ES-I3 (cell line): ENCODE results near the gene GPATCH1.

Source experiments
- H3K36me3 ChIP-seq: 2 replicates; pipeline ENCODE4 v1.6.1; 2013; ENCODE audit warnings: mild to moderate bottlenecking, low read length, control low read depth, moderate library complexity; ENCODE audit not compliant: insufficient read depth
- H3K4me1 ChIP-seq: 2 replicates; pipeline ENCODE4 v1.6.1; 2013; ENCODE audit warnings: mild to moderate bottlenecking, control low read depth, low read length; ENCODE audit not compliant: insufficient read depth
- H3K9ac ChIP-seq: 2 replicates; pipeline ENCODE4 v1.6.1; 2013; ENCODE audit warnings: low read depth, mild to moderate bottlenecking, low read length, moderate library complexity
- H3K9me3 ChIP-seq: 2 replicates; pipeline ENCODE4 v1.6.1; 2013; ENCODE audit warnings: mild to moderate bottlenecking, low read length, moderate library complexity; ENCODE audit not compliant: control insufficient read depth, insufficient read depth

Gene GPATCH1

GRCh38 chr19:33052352-33052972, 28.5 kb upstream of the GPATCH1 start:
- Histone ChIP-seq H3K9me3 (no peaks in the 10 kb centered on the region), H3K9ac (no peak overlapping the region), H3K36me3 (peaks cover 3% of the 10 kb centered on the region; the same call in 1 of the 2 replicates), H3K4me1 (peaks cover 7% of the 10 kb centered on the region; the same call in 1 of the 2 replicates)

DNA sequence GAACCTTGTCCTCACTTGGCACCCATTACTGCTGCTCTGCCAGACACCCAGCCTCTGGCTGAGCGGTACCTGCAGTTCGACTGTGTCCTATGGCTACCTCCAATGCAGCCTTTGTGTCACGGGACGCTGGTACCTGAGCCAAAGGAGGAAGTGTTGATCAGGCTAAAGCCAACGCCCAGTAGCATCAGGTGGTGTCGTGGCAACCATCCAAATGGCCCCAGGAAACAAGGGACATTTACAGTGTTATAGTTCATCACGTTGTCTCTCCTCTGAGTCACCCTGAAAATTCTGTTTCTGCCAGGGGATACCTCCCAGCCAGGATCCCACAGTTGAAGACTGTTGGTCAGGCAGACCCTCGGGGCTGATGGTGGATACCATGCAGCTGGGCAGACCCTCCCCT, 26.4 kb upstream of the GPATCH1 start:
- H3K9me3 ChIP-seq, result no peaks in the 10 kb centered on the region

GRCh38 chr19:33055718-33056117, 25.3 kb upstream of the GPATCH1 start:
- no peaks in the 10 kb centered on the region for H3K9me3 ChIP-seq
- peaks cover 3% of the 10 kb centered on the region; the same call in 1 of the 2 replicates for H3K4me1 ChIP-seq
- no peak overlapping the region for H3K9ac ChIP-seq
- peaks cover 3% of the 10 kb centered on the region; the same call in 1 of the 2 replicates for H3K36me3 ChIP-seq

More for the DNA sequence above, 26.4 kb upstream of the GPATCH1 start:
- H3K36me3 ChIP-seq, result peaks cover 3% of the 10 kb centered on the region; the same call in 1 of the 2 replicates
- no peak overlapping the region for H3K9ac ChIP-seq
- peaks cover 3% of the 10 kb centered on the region; the same call in 1 of the 2 replicates for H3K4me1 ChIP-seq

GRCh38 chr19:33060586-33060985, 20.4 kb upstream of the GPATCH1 start:
- H3K9ac ChIP-seq, result no peak overlapping the region
- no peaks in the 10 kb centered on the region for H3K36me3 ChIP-seq
- H3K4me1 ChIP-seq, result peaks cover 3% of the 10 kb centered on the region; the same call in 1 of the 2 replicates
- no peaks in the 10 kb centered on the region for H3K9me3 ChIP-seq

- Histone ChIP-seq H3K4me1 (no peaks in the 10 kb centered on the region), H3K9ac (peak overlapping the region; percentile 39; the same call in 1 of the 2 replicates), H3K9me3 (no peaks in the 10 kb centered on the region), H3K36me3 (no peaks in the 10 kb centered on the region)
These were observed 18.1 kb upstream of the GPATCH1 start for GRCh38 chr19:33062902-33063301.

DNA sequence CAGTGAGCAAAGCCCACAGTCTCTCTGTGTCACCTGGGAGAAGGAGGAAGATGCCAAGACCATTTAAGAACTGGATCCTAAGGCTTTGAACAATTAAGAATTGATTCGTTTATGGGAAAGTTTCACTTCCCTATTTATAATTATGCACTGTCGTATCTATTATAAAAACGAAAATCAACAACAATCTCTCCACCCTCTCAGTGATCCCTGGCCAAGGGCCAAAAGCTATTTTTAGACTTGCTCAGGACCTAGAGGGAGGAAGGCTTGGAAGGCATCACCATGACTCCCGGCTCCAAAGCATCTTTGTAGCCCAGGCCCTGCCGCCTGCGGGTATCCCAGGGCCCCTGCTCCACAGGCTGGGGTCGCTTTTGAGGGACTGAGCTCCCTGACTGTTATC, 17.6 kb upstream of the GPATCH1 start:
- peak overlapping the region; percentile 39; the same call in 1 of the 2 replicates for H3K9ac ChIP-seq
- H3K4me1 ChIP-seq, result no peaks in the 10 kb centered on the region
- no peaks in the 10 kb centered on the region for H3K9me3 ChIP-seq
- H3K36me3 ChIP-seq, result no peaks in the 10 kb centered on the region

DNA sequence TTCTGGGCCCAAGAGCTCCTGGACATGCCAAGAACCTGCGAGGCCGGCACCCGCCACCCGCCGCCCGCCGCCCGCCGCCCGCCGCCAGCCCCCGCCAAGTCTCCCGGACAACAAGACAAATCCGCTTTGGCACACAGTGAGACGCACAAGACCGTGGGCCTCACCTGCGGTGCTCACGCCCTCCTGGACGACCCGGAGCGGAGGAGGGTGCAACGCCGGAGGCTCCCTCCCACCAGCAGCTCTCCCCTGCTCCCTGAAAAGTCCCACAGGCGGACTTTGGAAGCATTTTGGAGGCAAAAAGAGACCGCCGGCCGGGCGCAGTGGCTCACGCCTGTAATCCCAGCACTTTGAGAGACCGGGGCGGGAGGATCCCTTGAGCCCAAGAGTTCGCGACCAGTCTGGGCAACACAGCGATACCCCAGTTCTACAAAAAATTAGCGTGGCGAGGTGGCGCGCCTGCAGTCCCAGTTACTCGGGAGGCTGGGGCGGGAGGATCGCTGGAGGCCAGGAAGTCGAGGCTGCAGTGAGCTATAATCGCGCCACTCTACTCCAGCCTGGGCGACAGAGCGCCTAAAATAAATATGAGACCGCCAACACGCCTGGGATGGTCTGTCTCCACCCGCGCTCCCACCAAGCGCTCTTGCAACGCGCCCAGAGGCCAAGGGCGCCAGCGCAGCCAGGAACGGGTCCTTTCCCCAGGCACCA, 17.1 kb upstream of the GPATCH1 start:
- Histone ChIP-seq H3K9ac (peak overlapping the region; percentile 94), H3K9me3 (no peaks in the 10 kb centered on the region), H3K4me1 (no peaks in the 10 kb centered on the region), H3K36me3 (no peaks in the 10 kb centered on the region)

DNA sequence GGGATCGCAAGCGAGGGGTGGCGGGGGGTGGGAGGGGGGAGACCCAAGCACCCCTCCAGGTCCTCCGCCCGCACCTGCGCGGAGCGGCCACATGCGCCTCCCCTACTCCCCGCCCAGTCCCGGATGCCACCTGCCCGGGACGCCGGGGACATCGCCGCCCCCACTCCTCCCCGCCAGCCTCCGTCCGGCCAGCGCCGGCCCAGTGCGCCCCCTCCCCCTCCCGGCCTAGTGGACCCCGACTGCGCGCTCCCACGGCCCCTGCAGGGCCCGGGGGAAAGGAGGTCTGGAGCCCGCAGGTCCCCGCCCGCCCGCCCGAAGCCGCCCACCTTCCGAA, 16.6 kb upstream of the GPATCH1 start:
- Histone ChIP-seq H3K9me3 (no peaks in the 10 kb centered on the region), H3K36me3 (no peaks in the 10 kb centered on the region), H3K4me1 (no peaks in the 10 kb centered on the region), H3K9ac (peak overlapping the region; percentile 94; the same call in 1 of the 2 replicates)

GRCh38 chr19:33064792-33065550, 16.0 kb upstream of the GPATCH1 start, which contains the start of gene RHPN2:
TSS of gene RHPN2 (minus strand) at chr19:33064888. CDS start at chr19:33064852, 36 bp downstream.
- no peaks in the 10 kb centered on the region for H3K4me1 ChIP-seq
- H3K9me3 ChIP-seq, result no peaks in the 10 kb centered on the region
- H3K36me3 ChIP-seq, result no peaks in the 10 kb centered on the region
- peak within 1 kb of the TSS; percentile 94 for H3K9ac ChIP-seq

- Histone ChIP-seq H3K36me3 (no peaks in the 10 kb centered on the region), H3K9ac (no peak overlapping the region), H3K4me1 (no peaks in the 10 kb centered on the region)
These were observed 14.4 kb upstream of the GPATCH1 start for GRCh38 chr19:33066543-33066942.

GRCh38 chr19:33067121-33067520, 13.9 kb upstream of the GPATCH1 start:
- Histone ChIP-seq H3K4me1 (no peaks in the 10 kb centered on the region), H3K9me3 (no peaks in the 10 kb centered on the region), H3K9ac (no peak overlapping the region), H3K36me3 (no peaks in the 10 kb centered on the region)

More at GRCh38 chr19:33066543-33066942, 14.4 kb upstream of the GPATCH1 start:
- H3K9me3 ChIP-seq, result no peaks in the 10 kb centered on the region

GRCh38 chr19:33071887-33072286, 9.1 kb upstream of the GPATCH1 start:
- Histone ChIP-seq H3K9me3 (no peaks in the 10 kb centered on the region), H3K36me3 (no peaks in the 10 kb centered on the region), H3K4me1 (no peaks in the 10 kb centered on the region), H3K9ac (no peak overlapping the region)

DNA sequence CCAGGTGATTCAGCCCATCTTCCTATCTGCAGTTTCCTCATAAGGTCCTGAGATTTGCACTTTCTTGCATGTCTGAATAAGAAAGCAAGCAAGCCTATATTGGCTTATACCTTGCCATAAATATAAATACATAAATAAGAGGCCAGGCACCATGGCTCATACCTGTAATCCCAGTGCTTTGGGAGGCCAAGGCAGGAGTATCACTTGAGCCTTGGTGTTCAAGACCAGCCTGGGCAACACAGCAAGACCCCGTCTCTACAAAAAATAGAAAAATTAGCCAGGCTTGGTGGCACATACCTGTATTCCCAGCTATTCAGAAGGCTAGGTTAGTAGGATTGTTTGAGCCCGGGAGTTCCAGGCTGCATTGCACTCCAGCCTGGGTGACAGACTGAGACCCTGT, 5.5 kb upstream of the GPATCH1 start:
- Histone ChIP-seq H3K9ac (no peak overlapping the region), H3K4me1 (peaks cover 10% of the 10 kb centered on the region), H3K9me3 (no peaks in the 10 kb centered on the region), H3K36me3 (no peaks in the 10 kb centered on the region)

DNA sequence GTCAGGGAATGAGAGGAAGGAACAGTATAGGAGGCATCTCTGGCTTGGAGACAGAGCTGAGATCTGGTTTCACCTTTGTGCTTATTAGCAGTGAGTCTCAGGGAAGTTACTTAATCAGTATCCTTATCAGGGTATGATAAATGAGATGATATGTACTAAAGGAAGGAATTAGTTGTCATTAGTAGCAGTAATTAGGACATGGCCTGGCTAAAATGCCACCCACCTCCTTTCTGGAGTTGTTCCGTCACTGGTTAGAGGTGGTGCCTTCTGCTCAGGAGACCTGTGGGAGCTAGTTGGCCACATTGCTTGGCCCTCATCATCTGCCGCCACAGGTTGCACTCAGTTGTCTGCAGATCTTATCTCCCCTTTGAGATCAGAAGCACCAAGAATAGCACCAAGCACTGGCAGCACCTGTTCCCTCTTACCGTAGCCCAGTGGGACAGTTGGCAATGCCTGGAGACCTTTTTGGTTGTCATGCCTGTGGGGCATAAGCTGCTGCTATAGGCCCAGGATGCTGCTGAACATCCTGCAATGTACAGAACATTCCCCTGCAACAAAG, 4.7 kb downstream of the GPATCH1 start:
- Histone ChIP-seq H3K4me1 (peaks cover 6% of the 10 kb centered on the region; the same call in 1 of the 2 replicates), H3K9ac (no peak overlapping the region), H3K9me3 (no peaks in the 10 kb centered on the region), H3K36me3 (no peaks in the 10 kb centered on the region)
